Ascending aorta (tissue), 2 donors: ENCODE data around the gene PCDH9. TPM values are rescaled to one million over a fixed set of nuclear protein-coding genes. Genes with fewer than 3 reads are reported as not detected.
"Not testable (repeated sequence)": the region's sequence is repeated elsewhere in the genome, so short reads cannot be mapped to it uniquely, and the experiment has no call there.

ENCODE experiments used
- DNase-seq, 2 donors: peaks; one replicate each; pipeline ENCODE4 v3.0.0-alpha.2; 2019; ENCODE audit warnings: low spot score in 2 of 2
- H3K27ac ChIP-seq, 2 donors: fragments of 200-600 bp; sonication (generic); one replicate each; pipeline ENCODE4 v1.5.1; 2016 to 2017; ENCODE audit warnings: mild to moderate bottlenecking in 1 of 2
- H3K27me3 ChIP-seq: fragments of 200-600 bp; sonication (generic); one replicate; pipeline ENCODE4 v1.5.1; 2017
- H3K36me3 ChIP-seq, 2 donors: fragments of 200-600 bp; sonication (generic); one replicate each; pipeline ENCODE4 v1.5.1; 2016
- H3K4me1 ChIP-seq, 2 donors: fragments of 200-600 bp; sonication (generic); one replicate each; pipeline ENCODE4 v1.5.1; 2016 to 2017; ENCODE audit warnings: mild to moderate bottlenecking in 1 of 2
- H3K4me3 ChIP-seq, 2 donors: fragments of 200-600 bp; sonication (generic); one replicate each; pipeline ENCODE4 v1.5.1; 2016 to 2017; ENCODE audit warnings: mild to moderate bottlenecking in 1 of 2
- H3K9me3 ChIP-seq, 2 donors: fragments of 200-600 bp; sonication (generic); one replicate each; pipeline ENCODE4 v1.5.1; 2016
- intact Hi-C: fragments of 100-400 bp; cut with DNase I; formaldehyde crosslinking; loops from one replicate; pipeline ENCODE4 v1.15.1; 2023
- total RNA-seq: library from RNA; depleted of rRNA; stranded (reverse); fragments of >200 nt; gene quantifications from one replicate; pipeline ENCODE4 v1.1.0, GENCODE V29; 2016
- TF ChIP-seq, protein P1 (sequence below), 3 experiments: fragments of 200-600 bp in 2 of 3; fragments of 450-650 bp in 1 of 3; sonication (generic) in 2 of 3; IDR thresholded peaks; one replicate each; pipeline ENCODE4 v1.5.1; 2016 to 2019; ENCODE audit warnings: antibody characterized with exemption in 3 of 3, mild to moderate bottlenecking in 1 of 3, moderate library complexity in 1 of 3

Gene PCDH9
- total RNA-seq, 1 donor from 2014 or later, result 3.6 TPM

GRCh38 chr13:66765559-66765958, 464.6 kb downstream of the PCDH9 start:
- Histone ChIP-seq H3K27ac (no peak overlapping the region), H3K4me3 (no peak overlapping the region), H3K9me3 (peaks cover 0 to 17% of the 10 kb centered on the region in 2 donors), H3K4me1 (no peaks in the 10 kb centered on the region), H3K36me3 (no peaks in the 10 kb centered on the region), H3K27me3 (no peaks in the 10 kb centered on the region)
- TF ChIP-seq, protein P1, sequence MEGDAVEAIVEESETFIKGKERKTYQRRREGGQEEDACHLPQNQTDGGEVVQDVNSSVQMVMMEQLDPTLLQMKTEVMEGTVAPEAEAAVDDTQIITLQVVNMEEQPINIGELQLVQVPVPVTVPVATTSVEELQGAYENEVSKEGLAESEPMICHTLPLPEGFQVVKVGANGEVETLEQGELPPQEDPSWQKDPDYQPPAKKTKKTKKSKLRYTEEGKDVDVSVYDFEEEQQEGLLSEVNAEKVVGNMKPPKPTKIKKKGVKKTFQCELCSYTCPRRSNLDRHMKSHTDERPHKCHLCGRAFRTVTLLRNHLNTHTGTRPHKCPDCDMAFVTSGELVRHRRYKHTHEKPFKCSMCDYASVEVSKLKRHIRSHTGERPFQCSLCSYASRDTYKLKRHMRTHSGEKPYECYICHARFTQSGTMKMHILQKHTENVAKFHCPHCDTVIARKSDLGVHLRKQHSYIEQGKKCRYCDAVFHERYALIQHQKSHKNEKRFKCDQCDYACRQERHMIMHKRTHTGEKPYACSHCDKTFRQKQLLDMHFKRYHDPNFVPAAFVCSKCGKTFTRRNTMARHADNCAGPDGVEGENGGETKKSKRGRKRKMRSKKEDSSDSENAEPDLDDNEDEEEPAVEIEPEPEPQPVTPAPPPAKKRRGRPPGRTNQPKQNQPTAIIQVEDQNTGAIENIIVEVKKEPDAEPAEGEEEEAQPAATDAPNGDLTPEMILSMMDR (IDR thresholded peaks at IDR 0.05), result no peak
- no peak for DNase-seq
- intact Hi-C loops, result no loop called here

DNA sequence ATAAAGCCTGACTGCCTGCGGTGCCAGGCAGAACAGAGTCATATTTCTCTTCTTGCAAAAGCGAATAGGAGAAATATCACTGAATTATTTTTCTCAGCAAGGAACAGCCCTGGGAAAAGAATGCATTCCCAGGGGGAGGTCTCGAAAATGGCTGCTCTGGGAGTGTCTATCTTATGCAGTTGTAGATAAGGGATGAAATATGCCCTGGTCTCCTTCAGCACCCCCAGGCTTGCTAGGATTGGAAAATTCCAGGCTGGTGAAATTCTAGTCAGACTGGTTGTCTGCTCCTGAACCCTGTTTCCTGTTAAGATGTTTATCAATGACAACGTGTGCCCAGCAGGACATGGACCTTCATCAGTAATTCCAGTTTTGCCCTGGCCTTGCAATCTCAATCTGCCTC, 469.5 kb downstream of the PCDH9 start:
- H3K4me3 ChIP-seq, H3K27ac ChIP-seq, H3K27me3 ChIP-seq, H3K4me1 ChIP-seq, H3K36me3 ChIP-seq, intact Hi-C loops, DNase-seq: not testable (repeated sequence)
- peaks cover 0 to 24% of the 10 kb centered on the region in 2 donors for H3K9me3 ChIP-seq

GRCh38 chr13:66759919-66760318, 470.2 kb downstream of the PCDH9 start:
- no peak for DNase-seq
- TF ChIP-seq, protein P1 (IDR thresholded peaks at IDR 0.05), result no peak
- H3K4me1 ChIP-seq, result no peaks in the 10 kb centered on the region
- no peaks in the 10 kb centered on the region for H3K27me3 ChIP-seq
- H3K9me3 ChIP-seq, result peaks cover 0 to 24% of the 10 kb centered on the region in 2 donors
- intact Hi-C loops, result no loop called here
- H3K27ac ChIP-seq, result no peak overlapping the region
- H3K4me3 ChIP-seq, result no peak overlapping the region
- H3K36me3 ChIP-seq, result no peaks in the 10 kb centered on the region

GRCh38 chr13:66751691-66752090, 478.4 kb downstream of the PCDH9 start:
- Histone ChIP-seq H3K27me3 (no peaks in the 10 kb centered on the region), H3K36me3 (no peaks in the 10 kb centered on the region), H3K4me1 (no peaks in the 10 kb centered on the region), H3K27ac (no peak overlapping the region), H3K4me3 (no peak overlapping the region), H3K9me3 (no peaks in the 10 kb centered on the region)
- TF ChIP-seq, protein P1 (IDR thresholded peaks at IDR 0.05), result no peak
- DNase-seq, result no peak
- intact Hi-C loops, result no loop called here

- H3K27ac ChIP-seq, result no peak overlapping the region
- H3K4me1 ChIP-seq, result no peaks in the 10 kb centered on the region
- H3K9me3 ChIP-seq, result no peaks in the 10 kb centered on the region
- H3K27me3 ChIP-seq, result no peaks in the 10 kb centered on the region
- no peaks in the 10 kb centered on the region for H3K36me3 ChIP-seq
- no peak overlapping the region for H3K4me3 ChIP-seq
- TF ChIP-seq, protein P1 (IDR thresholded peaks at IDR 0.05), result no peak
- intact Hi-C loops, result no loop called here
- no peak for DNase-seq
Observed at GRCh38 chr13:66748712-66749111, 481.4 kb downstream of the PCDH9 start.

- Histone ChIP-seq H3K4me3 (no peak overlapping the region), H3K9me3 (no peaks in the 10 kb centered on the region), H3K27ac (no peak overlapping the region), H3K27me3 (no peaks in the 10 kb centered on the region), H3K36me3 (no peaks in the 10 kb centered on the region), H3K4me1 (no peaks in the 10 kb centered on the region)
- TF ChIP-seq, protein P1 (IDR thresholded peaks at IDR 0.05), result no peak
- intact Hi-C loops, result no loop called here
- no peak for DNase-seq
Observed at GRCh38 chr13:66745307-66745706, 484.8 kb downstream of the PCDH9 start.
